OCI-LY3 (cell line): Measurements from ENCODE around the gene UPK3B.
"Not testable (repeated sequence)": the region's sequence is repeated elsewhere in the genome, so short reads cannot be mapped to it uniquely, and the experiment has no call there.

ENCODE experiments used
- CTCF ChIP-seq: fragments of 200-600, 300-600 bp; sonication (generic); IDR thresholded peaks from 2 replicates; pipeline ENCODE4 v1.5.1; 2014; ENCODE audit warnings: antibody characterized with exemption, low read length, low read depth
- EZH2phosphoT487 ChIP-seq: fragments of 200-600 bp; shearing (Covaris generic); IDR thresholded peaks from 2 replicates; pipeline ENCODE4 v1.6.1; 2018; ENCODE audit warnings: antibody characterized with exemption, mixed run types, low read depth

GRCh38 chr7:76480403-76481253, 29.7 kb upstream of the UPK3B start:
- TF ChIP-seq CTCF, EZH2phosphoT487: not testable (repeated sequence)
